IMR-90 (cell line): Measurements from ENCODE around the gene HRH2. TPM values are rescaled to one million over a fixed set of nuclear protein-coding genes. Genes with fewer than 3 reads are reported as not detected.

Experiments used
- ATAC-seq: fragments of 200-7000 bp; cut with Tn5 transposase; 2 replicates; pipeline ENCODE4 v1.9.1; 2020; ENCODE audit warnings: low read depth, mild to moderate bottlenecking, moderate library complexity
- BruUV-seq: library from RNA; stranded (reverse); fragments of 400-500 nt; replicated peaks from 2 replicates; lab custom pipeline; 2021; lab: Mats Ljungman, UMichigan
- CTCF ChIA-PET: fragments of 300-600 bp; formaldehyde crosslinking; extraction: SDS; loops from one replicate; lab custom pipeline; 2021; ENCODE audit warnings: antibody characterized with exemption; lab: Yijun Ruan, JAX
- POLR2A ChIA-PET: fragments of 300-600 bp; sonication (Branson Sonifier 250); formaldehyde crosslinking; loops from one replicate; lab custom pipeline; 2022; ENCODE audit warnings: antibody characterized with exemption; ENCODE audit not compliant: unreplicated experiment; lab: Charles Lee
- DNase-seq: peaks from one replicate; pipeline ENCODE4 v3.0.0; 2013
- H2AFZ ChIP-seq: replicated peaks from 2 replicates; pipeline ENCODE3; 2013; ENCODE audit warnings: low read length, mild to moderate bottlenecking; ENCODE audit not compliant: poor library complexity
- H2AK5ac ChIP-seq: 2 replicates; pipeline ENCODE4 v1.6.1; 2013; ENCODE audit warnings: low read depth, low read length, inconsistent platforms
- H2AK9ac ChIP-seq: replicated peaks from 2 replicates; pipeline ENCODE3; 2013; ENCODE audit warnings: mild to moderate bottlenecking, low read depth, low read length, moderate library complexity; ENCODE audit not compliant: poor library complexity
- H2BK120ac ChIP-seq: 2 replicates; pipeline ENCODE4 v1.6.1; 2013; ENCODE audit warnings: low read depth, low read length, inconsistent platforms
- H2BK15ac ChIP-seq: 3 replicates; pipeline ENCODE4 v1.6.1; 2013; ENCODE audit warnings: low read depth, low read length, inconsistent platforms
- H2BK20ac ChIP-seq: 2 replicates; pipeline ENCODE4 v1.6.1; 2013; ENCODE audit warnings: low read depth, mild to moderate bottlenecking, inconsistent platforms, low read length, moderate library complexity
- H2BK5ac ChIP-seq: 2 replicates; pipeline ENCODE4 v1.6.1; 2013; ENCODE audit warnings: mild to moderate bottlenecking, low read depth, low read length, inconsistent platforms; ENCODE audit not compliant: poor library complexity, severe bottlenecking
- H3K14ac ChIP-seq: replicated peaks from 2 replicates; pipeline ENCODE4 v1.6.1; 2013; ENCODE audit warnings: low read depth, low read length, inconsistent platforms
- H3K18ac ChIP-seq: 2 replicates; pipeline ENCODE4 v1.6.1; 2013; ENCODE audit warnings: low read depth, low read length, control low read depth
- H3K23ac ChIP-seq: 2 replicates; pipeline ENCODE4 v1.6.1; 2013; ENCODE audit warnings: low read depth, low read length, inconsistent platforms
- H3K27ac ChIP-seq: 2 replicates; pipeline ENCODE4 v1.5.1; 2013; ENCODE audit warnings: mild to moderate bottlenecking, control low read depth, low read length; ENCODE audit not compliant: insufficient read depth
- H3K27me3 ChIP-seq: 2 replicates; pipeline ENCODE4 v1.6.1; 2013; ENCODE audit warnings: low read length; ENCODE audit not compliant: control insufficient read depth, insufficient read depth
- H3K36me3 ChIP-seq: 2 replicates; pipeline ENCODE4 v1.6.1; 2013; ENCODE audit warnings: low read length, mixed read lengths; ENCODE audit not compliant: control insufficient read depth, insufficient read depth
- H3K4ac ChIP-seq: 2 replicates; pipeline ENCODE4 v1.6.1; 2013; ENCODE audit warnings: low read depth, low read length, inconsistent platforms
- H3K4me1 ChIP-seq: 2 replicates; pipeline ENCODE4 v1.6.1; 2013; ENCODE audit warnings: low read length, mixed read lengths; ENCODE audit not compliant: control insufficient read depth, insufficient read depth
- H3K4me2 ChIP-seq: 2 replicates; pipeline ENCODE4 v1.6.1; 2013; ENCODE audit warnings: low read depth, mild to moderate bottlenecking, control low read depth, low read length, moderate library complexity
- H3K4me3 ChIP-seq: 2 replicates; pipeline ENCODE4 v1.5.1; 2013; ENCODE audit warnings: low read depth, mild to moderate bottlenecking, control low read depth, low read length, moderate library complexity; ENCODE audit not compliant: insufficient read depth
- H3K56ac ChIP-seq: 2 replicates; pipeline ENCODE4 v1.6.1; 2013; ENCODE audit warnings: low read length, inconsistent platforms; ENCODE audit not compliant: insufficient read depth; ENCODE audit errors: extremely low read depth
- H3K79me1 ChIP-seq, 2 experiments: 2 replicates each; pipeline ENCODE4 v1.6.1; 2013; ENCODE audit warnings: low read length in 2 of 2, inconsistent platforms in 1 of 2, low read depth in 1 of 2
- H3K9ac ChIP-seq: 2 replicates; pipeline ENCODE4 v1.6.1; 2013; ENCODE audit warnings: low read depth, low read length, control low read depth
- H3K9me1 ChIP-seq: 2 replicates; pipeline ENCODE4 v1.6.1; 2013; ENCODE audit warnings: low read length, inconsistent platforms; ENCODE audit not compliant: insufficient read depth
- H3K9me3 ChIP-seq: 2 replicates; pipeline ENCODE4 v1.6.1; 2013; ENCODE audit warnings: low read length; ENCODE audit not compliant: control insufficient read depth, insufficient read depth
- H4K20me1 ChIP-seq: 2 replicates; pipeline ENCODE4 v1.6.1; 2013; ENCODE audit warnings: low read length, inconsistent platforms; ENCODE audit not compliant: insufficient read depth
- H4K5ac ChIP-seq: 2 replicates; pipeline ENCODE4 v1.6.1; 2013; ENCODE audit warnings: mild to moderate bottlenecking, low read depth, low read length, control low read depth
- H4K8ac ChIP-seq, 2 experiments: 2 replicates each; pipeline ENCODE4 v1.6.1; 2013; ENCODE audit warnings: low read depth in 2 of 2, low read length in 2 of 2, control low read depth in 1 of 2, inconsistent platforms in 1 of 2
- H4K91ac ChIP-seq: 2 replicates; pipeline ENCODE4 v1.6.1; 2013; ENCODE audit warnings: low read depth, low read length, inconsistent platforms; ENCODE audit not compliant: insufficient read depth
- BHLHE40 ChIP-seq: fragments of 150-350 bp; IDR thresholded peaks from 2 replicates; pipeline ENCODE4 v1.6.1; 2016; ENCODE audit warnings: mild to moderate bottlenecking, low read depth, low read length
- CEBPB ChIP-seq: IDR thresholded peaks from 2 replicates; pipeline ENCODE4 v1.6.1; 2012; ENCODE audit warnings: low read depth, low read length, improper control_type of control experiment
- FOS ChIP-seq: fragments of 150-350 bp; IDR thresholded peaks from 2 replicates; pipeline ENCODE4 v1.6.1; 2016; ENCODE audit warnings: low read depth, low read length
- MAFK ChIP-seq: IDR thresholded peaks from 2 replicates; pipeline ENCODE4 v1.6.1; 2012; ENCODE audit warnings: low read depth, low read length, improper control_type of control experiment
- MAZ ChIP-seq: IDR thresholded peaks from 2 replicates; pipeline ENCODE4 v1.6.1; 2012; ENCODE audit warnings: low read depth, mild to moderate bottlenecking, low read length, improper control_type of control experiment, moderate library complexity, borderline replicate concordance
- MXI1 ChIP-seq: IDR thresholded peaks from 2 replicates; pipeline ENCODE4 v1.6.1; 2012; ENCODE audit warnings: low read depth, mild to moderate bottlenecking, low read length, moderate library complexity, borderline replicate concordance
- NFE2L2 ChIP-seq: fragments of 150-350 bp; IDR thresholded peaks from 2 replicates; pipeline ENCODE4 v1.6.1; 2016; ENCODE audit warnings: low read depth, mild to moderate bottlenecking, low read length
- RAD21 ChIP-seq: IDR thresholded peaks from 2 replicates; pipeline ENCODE4 v1.6.1; 2012; ENCODE audit warnings: low read length, improper control_type of control experiment
- RCOR1 ChIP-seq: IDR thresholded peaks from 2 replicates; pipeline ENCODE4 v1.6.1; 2012; ENCODE audit warnings: mild to moderate bottlenecking, low read length, improper control_type of control experiment; ENCODE audit not compliant: insufficient replicate concordance
- RFX5 ChIP-seq: IDR thresholded peaks from 2 replicates; pipeline ENCODE4 v1.8.0; 2012; ENCODE audit warnings: low read depth, mild to moderate bottlenecking, low read length, moderate library complexity
- SMC3 ChIP-seq: fragments of 150-350 bp; IDR thresholded peaks from 2 replicates; pipeline ENCODE4 v1.6.1; 2016; ENCODE audit warnings: low read depth, mild to moderate bottlenecking, antibody characterized with exemption, low read length, moderate library complexity
- WGBS, 2 experiments: methylation state at CpG; one replicate each; pipeline versions ENCODE4 v1.1.5 to v1.1.7; 2013; ENCODE audit warnings: missing lambda C conversion rate in 2 of 2; ENCODE audit not compliant: insufficient read length in 1 of 2; ENCODE audit errors: extremely low coverage in 2 of 2; 5-methylcytosine and 5-hydroxymethylcytosine counted together
- dilution Hi-C: fragments of 300-500 bp; cut with HindIII; formaldehyde crosslinking; loops from one replicate; pipeline ENCODE4 v1.14.3; 2018; ENCODE audit warnings: low sequenced_read_pairs; ENCODE audit not compliant: unreplicated experiment
- in situ Hi-C: fragments of 300-500 bp; cut with MboI; formaldehyde crosslinking; loops from 3 replicates; pipeline ENCODE4 v1.14.3; 2019; ENCODE audit warnings: low sequenced_read_pairs, inconsistent platforms, mixed read lengths
- intact Hi-C: fragments of 100-400 bp; cut with micrococcal nuclease; formaldehyde crosslinking; loops from 2 replicates; pipeline ENCODE4 v1.10.0; 2022
- polyA plus RNA-seq, 3 experiments: library from polyadenylated mRNA; depleted of rRNA; stranded (reverse); fragments of >200 nt; gene quantifications; 2 replicates each; pipeline ENCODE4 v1.2.3, GENCODE V29; 2012; ENCODE audit warnings: low replicate concordance in 1 of 3
- total RNA-seq: library from RNA; depleted of rRNA; stranded (reverse); fragments of >200 nt; gene quantifications from 2 replicates; pipeline ENCODE4 v1.2.3, GENCODE V29; 2012
- TF ChIP-seq, protein P1 (sequence below): fragments of 150-350 bp; IDR thresholded peaks from 2 replicates; pipeline ENCODE4 v1.6.1; 2016; ENCODE audit warnings: low read depth, mild to moderate bottlenecking, low read length, moderate library complexity, borderline replicate concordance
- TF ChIP-seq, protein P2 (sequence below): fragments of 150-350 bp; IDR thresholded peaks from 2 replicates; pipeline ENCODE4 v1.6.1; 2017; ENCODE audit warnings: mild to moderate bottlenecking, antibody characterized with exemption, low read length, low read depth
- TF ChIP-seq, protein P3 (sequence below): conservative IDR thresholded peaks from 2 replicates; pipeline ENCODE4 v1.5.1; 2012; ENCODE audit warnings: mild to moderate bottlenecking, low read depth, low read length, improper control_type of control experiment

Gene HRH2
- total and polyA plus RNA-seq, 2 of the 4 experiments (the other 2 are of a cell fraction): not detected

DNA sequence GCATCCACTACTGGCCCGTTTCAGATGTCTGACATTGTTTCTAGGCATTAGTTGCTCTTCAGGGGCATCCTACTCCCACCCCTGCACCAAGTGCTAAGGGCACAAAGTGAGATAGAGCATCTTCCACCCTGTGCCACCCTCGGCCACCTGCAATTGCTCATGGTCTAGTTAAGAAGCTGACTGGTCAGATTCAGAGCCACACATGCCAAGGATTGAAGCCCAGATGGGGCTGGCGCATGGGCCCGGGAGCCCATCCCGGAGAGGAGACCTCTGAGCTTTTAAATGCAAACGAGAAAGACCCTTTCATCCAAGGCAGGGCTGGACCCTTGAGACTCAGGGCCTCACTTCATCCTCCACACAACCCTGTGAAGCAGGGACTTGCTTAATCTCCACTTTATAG, 28.5 kb downstream of the HRH2 start:
- H3K27me3 ChIP-seq: no peaks in the 10 kb centered on the region
- H3K56ac ChIP-seq: no peak overlapping the region
- H4K5ac ChIP-seq: no peak overlapping the region
- in situ Hi-C loops: no loop called here
- ATAC-seq (no peak), DNase-seq (no peak)
- no peaks in the 10 kb centered on the region for H3K36me3 ChIP-seq
- no peaks in the 10 kb centered on the region for H3K79me1 ChIP-seq
- intact Hi-C loops: loop anchor here (1.0 kb wide), 1 partner anchor 23 kb away; no protein-coding TSS in a partner anchor
- H2BK15ac ChIP-seq: no peak overlapping the region
- H3K27ac ChIP-seq: no peak overlapping the region
- WGBS, 2 experiments: 0% methylated on average over 1 of the region's 6 CpGs; no CpG with 5 or more reads in 1 of the 2 experiments
- no peak for TF ChIP-seq RAD21
- TF ChIP-seq MAFK: no peak
- TF ChIP-seq, protein P1, sequence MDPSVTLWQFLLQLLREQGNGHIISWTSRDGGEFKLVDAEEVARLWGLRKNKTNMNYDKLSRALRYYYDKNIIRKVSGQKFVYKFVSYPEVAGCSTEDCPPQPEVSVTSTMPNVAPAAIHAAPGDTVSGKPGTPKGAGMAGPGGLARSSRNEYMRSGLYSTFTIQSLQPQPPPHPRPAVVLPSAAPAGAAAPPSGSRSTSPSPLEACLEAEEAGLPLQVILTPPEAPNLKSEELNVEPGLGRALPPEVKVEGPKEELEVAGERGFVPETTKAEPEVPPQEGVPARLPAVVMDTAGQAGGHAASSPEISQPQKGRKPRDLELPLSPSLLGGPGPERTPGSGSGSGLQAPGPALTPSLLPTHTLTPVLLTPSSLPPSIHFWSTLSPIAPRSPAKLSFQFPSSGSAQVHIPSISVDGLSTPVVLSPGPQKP: no peak
- TF ChIP-seq, protein P2, sequence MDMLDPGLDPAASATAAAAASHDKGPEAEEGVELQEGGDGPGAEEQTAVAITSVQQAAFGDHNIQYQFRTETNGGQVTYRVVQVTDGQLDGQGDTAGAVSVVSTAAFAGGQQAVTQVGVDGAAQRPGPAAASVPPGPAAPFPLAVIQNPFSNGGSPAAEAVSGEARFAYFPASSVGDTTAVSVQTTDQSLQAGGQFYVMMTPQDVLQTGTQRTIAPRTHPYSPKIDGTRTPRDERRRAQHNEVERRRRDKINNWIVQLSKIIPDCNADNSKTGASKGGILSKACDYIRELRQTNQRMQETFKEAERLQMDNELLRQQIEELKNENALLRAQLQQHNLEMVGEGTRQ: no peak
- no peak for TF ChIP-seq MXI1
- no peak for TF ChIP-seq SMC3
- TF ChIP-seq CEBPB: no peak
- no peak for TF ChIP-seq MAZ
- TF ChIP-seq, protein P3, sequence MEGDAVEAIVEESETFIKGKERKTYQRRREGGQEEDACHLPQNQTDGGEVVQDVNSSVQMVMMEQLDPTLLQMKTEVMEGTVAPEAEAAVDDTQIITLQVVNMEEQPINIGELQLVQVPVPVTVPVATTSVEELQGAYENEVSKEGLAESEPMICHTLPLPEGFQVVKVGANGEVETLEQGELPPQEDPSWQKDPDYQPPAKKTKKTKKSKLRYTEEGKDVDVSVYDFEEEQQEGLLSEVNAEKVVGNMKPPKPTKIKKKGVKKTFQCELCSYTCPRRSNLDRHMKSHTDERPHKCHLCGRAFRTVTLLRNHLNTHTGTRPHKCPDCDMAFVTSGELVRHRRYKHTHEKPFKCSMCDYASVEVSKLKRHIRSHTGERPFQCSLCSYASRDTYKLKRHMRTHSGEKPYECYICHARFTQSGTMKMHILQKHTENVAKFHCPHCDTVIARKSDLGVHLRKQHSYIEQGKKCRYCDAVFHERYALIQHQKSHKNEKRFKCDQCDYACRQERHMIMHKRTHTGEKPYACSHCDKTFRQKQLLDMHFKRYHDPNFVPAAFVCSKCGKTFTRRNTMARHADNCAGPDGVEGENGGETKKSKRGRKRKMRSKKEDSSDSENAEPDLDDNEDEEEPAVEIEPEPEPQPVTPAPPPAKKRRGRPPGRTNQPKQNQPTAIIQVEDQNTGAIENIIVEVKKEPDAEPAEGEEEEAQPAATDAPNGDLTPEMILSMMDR: no peak
- TF ChIP-seq BHLHE40: no peak
- TF ChIP-seq RFX5: no peak
- no peak for TF ChIP-seq RCOR1
- no peak for TF ChIP-seq FOS
- TF ChIP-seq NFE2L2: no peak
- no peak overlapping the region for H3K14ac ChIP-seq
- no peak overlapping the region for H2AK5ac ChIP-seq
- dilution Hi-C loops: no loop called here
- H2BK20ac ChIP-seq: no peak overlapping the region
- no peak overlapping the region for H2AK9ac ChIP-seq
- no peak overlapping the region for H3K9ac ChIP-seq
- POLR2A ChIA-PET: no interaction called here
- H4K91ac ChIP-seq: no peak overlapping the region
- peaks cover 10% of the 10 kb centered on the region for H3K9me3 ChIP-seq
- no peak overlapping the region for H3K4ac ChIP-seq
- H2AFZ ChIP-seq: no peak overlapping the region
- CTCF ChIA-PET: no interaction called here
- no peak overlapping the region for H2BK5ac ChIP-seq
- H4K8ac ChIP-seq: no peak overlapping the region
- no peak overlapping the region for H3K18ac ChIP-seq
- H4K20me1 ChIP-seq: no peaks in the 10 kb centered on the region
- H3K23ac ChIP-seq: no peak overlapping the region
- no TSS peak for BruUV-seq
- no peak overlapping the region for H3K4me2 ChIP-seq
- no peak overlapping the region for H2BK120ac ChIP-seq
- no peaks in the 10 kb centered on the region for H3K4me1 ChIP-seq
- H3K9me1 ChIP-seq: no peaks in the 10 kb centered on the region
- no peak overlapping the region for H3K4me3 ChIP-seq
